OCI-LY7 (cell line): ENCODE measurements around the gene OLIG3. TPM values are rescaled to one million over a fixed set of nuclear protein-coding genes. Genes with fewer than 3 reads are reported as not detected.

Experiments
- BruUV-seq: library from RNA; stranded (reverse); fragments of 400-500 nt; replicated peaks from 2 replicates; lab custom pipeline; 2021; lab: Mats Ljungman, UMichigan
- CTCF ChIA-PET: fragments of 300-600 bp; sonication (Branson Sonifier 250); formaldehyde crosslinking; loops from one replicate; lab custom pipeline; 2022; ENCODE audit warnings: antibody characterized with exemption; ENCODE audit not compliant: unreplicated experiment; lab: Charles Lee
- POLR2A ChIA-PET: fragments of 300-600 bp; sonication (Branson Sonifier 250); formaldehyde crosslinking; loops from one replicate; lab custom pipeline; 2022; ENCODE audit warnings: antibody characterized with exemption; lab: Charles Lee
- DNase-seq: peaks from one replicate; pipeline ENCODE4 v3.0.0-alpha.2; 2015; ENCODE audit warnings: low spot score
- H2AFZ ChIP-seq: fragments of 200-600 bp; sonication (generic), shearing (Covaris generic); 2 replicates; pipeline ENCODE4 v1.6.1; 2014; ENCODE audit warnings: mild to moderate bottlenecking, antibody characterized with exemption, low read length, moderate library complexity
- H3K27ac ChIP-seq: fragments of 200-600 bp; sonication (generic); 2 replicates; pipeline ENCODE4 v1.5.1; 2014; ENCODE audit warnings: mixed run types, low read depth, mild to moderate bottlenecking, moderate library complexity, low read length, inconsistent platforms; ENCODE audit not compliant: poor library complexity, severe bottlenecking
- H3K36me3 ChIP-seq: fragments of 200-600 bp; sonication (generic); 2 replicates; pipeline ENCODE4 v1.6.1; 2014; ENCODE audit warnings: mild to moderate bottlenecking, antibody characterized with exemption, low read length, moderate library complexity, mixed read lengths; ENCODE audit not compliant: insufficient read depth
- H3K4me1 ChIP-seq: fragments of 200-600 bp; sonication (generic); 2 replicates; pipeline ENCODE4 v1.5.1; 2014; ENCODE audit warnings: mild to moderate bottlenecking, low read length; ENCODE audit not compliant: insufficient read depth, poor library complexity, severe bottlenecking
- H3K4me2 ChIP-seq: fragments of 200-600 bp; sonication (generic); 2 replicates; pipeline ENCODE4 v1.6.1; 2014; ENCODE audit warnings: mild to moderate bottlenecking, low read length
- H3K4me3 ChIP-seq: fragments of 200-600 bp; sonication (generic); 2 replicates; pipeline ENCODE4 v1.5.1; 2014; ENCODE audit warnings: mild to moderate bottlenecking, low read depth, low read length; ENCODE audit not compliant: poor library complexity, severe bottlenecking
- H3K79me2 ChIP-seq: fragments of 200-600 bp; sonication (generic); 2 replicates; pipeline ENCODE4 v1.6.1; 2016; ENCODE audit warnings: low read depth, mild to moderate bottlenecking, low read length, moderate library complexity, mixed read lengths; ENCODE audit not compliant: insufficient read depth
- H3K9me2 ChIP-seq: fragments of 200-600 bp; sonication (generic); 2 replicates; pipeline ENCODE4 v1.6.1; 2016; ENCODE audit warnings: mild to moderate bottlenecking, low read length, mixed read lengths; ENCODE audit not compliant: insufficient read depth
- H3K9me3 ChIP-seq: fragments of 200-600 bp; sonication (generic); 2 replicates; pipeline ENCODE4 v1.6.1; 2014; ENCODE audit warnings: mild to moderate bottlenecking, mixed run types, low read length, mixed read lengths
- H4K20me1 ChIP-seq: fragments of 200-600 bp; sonication (generic); 2 replicates; pipeline ENCODE4 v1.6.1; 2014; ENCODE audit warnings: mild to moderate bottlenecking, antibody characterized with exemption, low read length, moderate library complexity, mixed read lengths; ENCODE audit not compliant: insufficient read depth
- CTCF ChIP-seq: fragments of 200-600 bp; sonication (generic); conservative IDR thresholded peaks from 2 replicates; pipeline ENCODE4 v1.5.1; 2014; ENCODE audit warnings: mild to moderate bottlenecking, antibody characterized with exemption, low read length, moderate library complexity, mixed read lengths
- EZH2phosphoT487 ChIP-seq: fragments of 200-600 bp; sonication (generic); IDR thresholded peaks from 2 replicates; pipeline ENCODE4 v1.6.1; 2018; ENCODE audit warnings: low read depth, borderline replicate concordance, mild to moderate bottlenecking, mixed run types, antibody characterized with exemption, low read length, moderate library complexity, mixed read lengths
- intact Hi-C: fragments of 100-400 bp; cut with micrococcal nuclease; formaldehyde crosslinking; loops from one replicate; pipeline ENCODE4 v1.10.0; 2022; ENCODE audit not compliant: unreplicated experiment
- total RNA-seq, 2 experiments: library from RNA; depleted of rRNA in 1 of 2; stranded (reverse); fragments of >200 nt in 1 of 2; shearing (Covaris generic) in 1 of 2; gene quantifications; 2 replicates each; pipeline ENCODE4 v1.2.3, GENCODE V29; 2014 to 2022

The OLIG3 gene
- total RNA-seq, 2 experiments from 2014 or later: not detected

GRCh38 chr6:137480431-137480830 lies 13.8 kb downstream of the OLIG3 start:
- H3K4me3 ChIP-seq: no peak overlapping the region
- no peaks in the 10 kb centered on the region for H3K4me1 ChIP-seq
- H3K36me3 ChIP-seq: no peaks in the 10 kb centered on the region
- H3K4me2 ChIP-seq: no peak overlapping the region
- ChIA-PET CTCF (no interaction called here), POLR2A (interaction anchor here (1.0 kb wide), 1 partner anchor 101 kb away, joined by 3 read pairs; no protein-coding TSS in a partner anchor)
- no peaks in the 10 kb centered on the region for H3K9me3 ChIP-seq
- H3K27ac ChIP-seq: no peak overlapping the region
- no peaks in the 10 kb centered on the region for H3K79me2 ChIP-seq
- intact Hi-C loops: no loop called here
- no TSS peak for BruUV-seq
- no peak overlapping the region for H2AFZ ChIP-seq
- H3K9me2 ChIP-seq: no peaks in the 10 kb centered on the region
- no peak for DNase-seq
- H4K20me1 ChIP-seq: no peaks in the 10 kb centered on the region
- TF ChIP-seq EZH2phosphoT487 (no peak), CTCF (no peak)

GRCh38 chr6:137475103-137475502 lies 19.1 kb downstream of the OLIG3 start:
- intact Hi-C loops: no loop called here
- CTCF ChIA-PET: no interaction called here
- BruUV-seq: no TSS peak

More at GRCh38 chr6:137475103-137475502, 19.1 kb downstream of the OLIG3 start:
- no peaks in the 10 kb centered on the region for H3K36me3 ChIP-seq
- TF ChIP-seq CTCF (peak; percentile 69), EZH2phosphoT487 (no peak)
- H2AFZ ChIP-seq: no peak overlapping the region
- no peaks in the 10 kb centered on the region for H3K9me3 ChIP-seq
- no peak overlapping the region for H3K27ac ChIP-seq
- no peak for DNase-seq
- H3K4me2 ChIP-seq: no peak overlapping the region
- H4K20me1 ChIP-seq: no peaks in the 10 kb centered on the region
- H3K9me2 ChIP-seq: no peaks in the 10 kb centered on the region
- H3K79me2 ChIP-seq: no peaks in the 10 kb centered on the region
- H3K4me1 ChIP-seq: no peaks in the 10 kb centered on the region
- POLR2A ChIA-PET: no interaction called here
- no peak overlapping the region for H3K4me3 ChIP-seq
